A549 (cell line): ENCODE results near the gene RAI2.

Experiments
- CTCF ChIP-seq: fragments of >200 bp; sonication (Bioruptor Twin); formaldehyde crosslinking; IDR thresholded peaks from 3 replicates; pipeline ENCODE4 v1.5.1; 2016
- ELK1 ChIP-seq: fragments of 150-350 bp; IDR thresholded peaks from 2 replicates; pipeline ENCODE4 v1.6.1; 2014; ENCODE audit warnings: low read depth, mild to moderate bottlenecking, low read length
- EP300 ChIP-seq, 2 experiments: fragments of >200 bp; sonication (Bioruptor Twin); formaldehyde crosslinking; IDR thresholded peaks; 2 replicates in 1 of 2; 3 replicates in 1 of 2; pipeline ENCODE4 v1.6.1; 2016 to 2017
- ESRRA ChIP-seq: fragments of 150-350 bp; IDR thresholded peaks from 2 replicates; pipeline ENCODE4 v1.6.1; 2014; ENCODE audit warnings: mild to moderate bottlenecking, low read length, borderline replicate concordance
- JUN ChIP-seq, 2 experiments: fragments of >200 bp; sonication (Bioruptor Twin); formaldehyde crosslinking; IDR thresholded peaks; 2 replicates in 1 of 2; 3 replicates in 1 of 2; pipeline ENCODE4 v1.6.1; 2016 to 2017
- KDM1A ChIP-seq: fragments of 200-600 bp; sonication (generic); IDR thresholded peaks from 2 replicates; pipeline ENCODE4 v1.6.1; 2016; ENCODE audit warnings: low read depth, mild to moderate bottlenecking
- MAX ChIP-seq: IDR thresholded peaks from 2 replicates; pipeline ENCODE4 v1.6.1; 2012
- POLR2A ChIP-seq: IDR thresholded peaks from 2 replicates; pipeline ENCODE4 v1.6.1; 2012; ENCODE audit warnings: mild to moderate bottlenecking, low read length

- no peak for TF ChIP-seq EP300 (IDR thresholded peaks at IDR 0.05)
- TF ChIP-seq ELK1: no peak
- no peak for TF ChIP-seq MAX
- no peak for TF ChIP-seq POLR2A
- TF ChIP-seq KDM1A: no peak
- TF ChIP-seq CTCF: no peak
- TF ChIP-seq ESRRA: no peak
- TF ChIP-seq JUN (IDR thresholded peaks at IDR 0.05): no peak
Observed at GRCh38 chrX:17814557-17814956, 46.5 kb downstream of the RAI2 start.
